Tibial nerve (tissue), 3 donors: Measurements from ENCODE around the gene DLGAP1.

Experiments
- POLR2A ChIP-seq, 2 donors: fragments of 450-650 bp; IDR thresholded peaks; one replicate each; pipeline ENCODE4 v1.6.1; 2017; ENCODE audit warnings: antibody characterized with exemption in 2 of 2, mild to moderate bottlenecking in 2 of 2, moderate library complexity in 2 of 2
- TF ChIP-seq, protein P1 (sequence below), 5 experiments: fragments of 200-600 bp in 3 of 5; fragments of 450-650 bp in 2 of 5; sonication (generic) in 3 of 5; IDR thresholded peaks; one replicate each; pipeline ENCODE4 v1.5.1; 2016 to 2019; ENCODE audit warnings: antibody characterized with exemption in 5 of 5, mild to moderate bottlenecking in 3 of 5, moderate library complexity in 2 of 5

DNA sequence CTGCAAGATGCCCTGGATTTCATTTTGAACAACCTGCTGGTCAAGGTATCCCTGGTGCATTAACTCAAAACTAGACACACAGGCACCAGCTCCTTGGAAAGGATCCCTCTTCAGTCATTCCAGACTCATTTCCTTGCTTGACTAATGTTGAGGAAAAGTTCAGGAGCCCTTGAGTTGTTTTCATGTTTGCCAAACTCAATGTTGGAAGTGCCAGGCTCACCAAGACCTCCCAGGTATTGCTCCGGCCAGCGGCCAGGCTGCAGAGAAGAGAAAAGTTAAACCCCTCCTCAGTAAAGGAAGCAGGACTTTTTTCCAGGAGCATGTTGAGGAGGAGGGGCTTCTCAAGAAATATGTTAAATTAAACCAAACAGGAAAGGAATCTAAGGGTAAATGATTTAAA, 962.4 kb downstream of the DLGAP1 start:
- TF ChIP-seq POLR2A (IDR thresholded peaks at IDR 0.05) = no peak
- TF ChIP-seq, protein P1, sequence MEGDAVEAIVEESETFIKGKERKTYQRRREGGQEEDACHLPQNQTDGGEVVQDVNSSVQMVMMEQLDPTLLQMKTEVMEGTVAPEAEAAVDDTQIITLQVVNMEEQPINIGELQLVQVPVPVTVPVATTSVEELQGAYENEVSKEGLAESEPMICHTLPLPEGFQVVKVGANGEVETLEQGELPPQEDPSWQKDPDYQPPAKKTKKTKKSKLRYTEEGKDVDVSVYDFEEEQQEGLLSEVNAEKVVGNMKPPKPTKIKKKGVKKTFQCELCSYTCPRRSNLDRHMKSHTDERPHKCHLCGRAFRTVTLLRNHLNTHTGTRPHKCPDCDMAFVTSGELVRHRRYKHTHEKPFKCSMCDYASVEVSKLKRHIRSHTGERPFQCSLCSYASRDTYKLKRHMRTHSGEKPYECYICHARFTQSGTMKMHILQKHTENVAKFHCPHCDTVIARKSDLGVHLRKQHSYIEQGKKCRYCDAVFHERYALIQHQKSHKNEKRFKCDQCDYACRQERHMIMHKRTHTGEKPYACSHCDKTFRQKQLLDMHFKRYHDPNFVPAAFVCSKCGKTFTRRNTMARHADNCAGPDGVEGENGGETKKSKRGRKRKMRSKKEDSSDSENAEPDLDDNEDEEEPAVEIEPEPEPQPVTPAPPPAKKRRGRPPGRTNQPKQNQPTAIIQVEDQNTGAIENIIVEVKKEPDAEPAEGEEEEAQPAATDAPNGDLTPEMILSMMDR (IDR thresholded peaks at IDR 0.05) = no peak
